ENCODE measurements around the gene RETN. TPM values are rescaled to one million over a fixed set of nuclear protein-coding genes. Genes with fewer than 3 reads are reported as not detected.

RETN gene
- total RNA-seq, 1 donor from 2014 or later = 0.99 TPM

- peaks cover 5% of the 10 kb centered on the region for H3K4me1 ChIP-seq
- no peak for TF ChIP-seq CTCF (IDR thresholded peaks at IDR 0.05; ENCODE audit: borderline replicate concordance)
- H3K36me3 ChIP-seq = no peaks in the 10 kb centered on the region
- peaks cover 29% of the 10 kb centered on the region for H3K27me3 ChIP-seq (ENCODE audit: low read depth)
- H3K27ac ChIP-seq (replicated peaks) = no peak overlapping the region
- intact Hi-C loops (cut with micrococcal nuclease) = no loop called here
- DNase-seq = no peak
- no peak overlapping the region for H3K4me3 ChIP-seq
- H3K9me3 ChIP-seq (replicated peaks) = no peaks in the 10 kb centered on the region
Observed at GRCh38 chr19:7644550-7644877, 24.3 kb upstream of the RETN start.

- Histone ChIP-seq H3K27ac (replicated peaks) (no peak overlapping the region), H3K4me3 (no peak overlapping the region), H3K9me3 (replicated peaks) (no peaks in the 10 kb centered on the region), H3K4me1 (peaks cover 5% of the 10 kb centered on the region), H3K36me3 (no peaks in the 10 kb centered on the region), H3K27me3 (ENCODE audit: low read depth) (peaks cover 29% of the 10 kb centered on the region)
- intact Hi-C loops (cut with micrococcal nuclease) = no loop called here
- DNase-seq = no peak
- no peak for TF ChIP-seq CTCF (IDR thresholded peaks at IDR 0.05; ENCODE audit: borderline replicate concordance)
Observed at GRCh38 chr19:7645163-7645562, 23.7 kb upstream of the RETN start.

GRCh38 chr19:7645656-7646425 is 23.0 kb upstream of the RETN start:
- Histone ChIP-seq H3K27ac (replicated peaks) (no peak overlapping the region), H3K4me1 (peaks cover 5% of the 10 kb centered on the region), H3K9me3 (replicated peaks) (no peaks in the 10 kb centered on the region), H3K36me3 (no peaks in the 10 kb centered on the region), H3K4me3 (no peak overlapping the region), H3K27me3 (ENCODE audit: low read depth) (peaks cover 29% of the 10 kb centered on the region)
- DNase-seq = no peak
- TF ChIP-seq CTCF (IDR thresholded peaks at IDR 0.05; ENCODE audit: borderline replicate concordance) = no peak
- intact Hi-C loops (cut with micrococcal nuclease) = no loop called here

- no peak overlapping the region for H3K4me3 ChIP-seq
- H3K27ac ChIP-seq (replicated peaks) = no peak overlapping the region
- no peak for TF ChIP-seq CTCF (IDR thresholded peaks at IDR 0.05; ENCODE audit: borderline replicate concordance)
- DNase-seq = no peak
- H3K27me3 ChIP-seq (ENCODE audit: low read depth) = peaks cover 34% of the 10 kb centered on the region
- no peaks in the 10 kb centered on the region for H3K36me3 ChIP-seq
- no peaks in the 10 kb centered on the region for H3K9me3 ChIP-seq (replicated peaks)
- peaks cover 5% of the 10 kb centered on the region for H3K4me1 ChIP-seq
- intact Hi-C loops (cut with micrococcal nuclease) = no loop called here
Observed at GRCh38 chr19:7646426-7646700, 22.5 kb upstream of the RETN start.

GRCh38 chr19:7647156-7647555 is 21.7 kb upstream of the RETN start:
- intact Hi-C loops (cut with micrococcal nuclease) = no loop called here
- no peak overlapping the region for H3K27ac ChIP-seq (replicated peaks)
- H3K36me3 ChIP-seq = no peaks in the 10 kb centered on the region
- H3K4me1 ChIP-seq = peaks cover 6% of the 10 kb centered on the region
- H3K9me3 ChIP-seq (replicated peaks) = no peaks in the 10 kb centered on the region
- DNase-seq = no peak
- H3K4me3 ChIP-seq = no peak overlapping the region
- peaks cover 34% of the 10 kb centered on the region for H3K27me3 ChIP-seq (ENCODE audit: low read depth)
- no peak for TF ChIP-seq CTCF (IDR thresholded peaks at IDR 0.05; ENCODE audit: borderline replicate concordance)

All from left ventricle myocardium inferior (tissue), 1 donor.